Endothelial cell of umbilical vein (primary cell): ENCODE measurements around the gene ANKS1A.

Source experiments
- CTCF ChIP-seq, 2 donors: IDR thresholded peaks; 1 replicate in 1 of 2; 2 replicates in 1 of 2; pipeline ENCODE4 v1.5.1; 2011; ENCODE audit warnings: low read length in 2 of 2, mild to moderate bottlenecking in 2 of 2, moderate library complexity in 2 of 2, control low read depth in 1 of 2, inconsistent platforms in 1 of 2, low read depth in 1 of 2; ENCODE audit not compliant: insufficient read depth in 1 of 2; ENCODE audit errors: extremely low read depth in 1 of 2
- EZH2 ChIP-seq: IDR thresholded peaks from 2 replicates; pipeline ENCODE4 v1.6.1; 2012; ENCODE audit warnings: borderline replicate concordance, low read depth, mild to moderate bottlenecking, moderate library complexity, low read length, inconsistent platforms; ENCODE audit not compliant: severe bottlenecking
- FOS ChIP-seq: IDR thresholded peaks from 2 replicates; pipeline ENCODE4 v1.6.1; 2011; ENCODE audit warnings: mild to moderate bottlenecking, low read length, moderate library complexity, borderline replicate concordance; ENCODE audit not compliant: insufficient read depth
- GATA2 ChIP-seq: IDR thresholded peaks from 2 replicates; pipeline ENCODE4 v1.7.0; 2011; ENCODE audit warnings: low read depth, mild to moderate bottlenecking, moderate library complexity, mixed read lengths, low read length; ENCODE audit not compliant: insufficient read length, insufficient read depth
- MAX ChIP-seq: IDR thresholded peaks from 2 replicates; pipeline ENCODE4 v1.6.1; 2011; ENCODE audit not compliant: insufficient read depth, insufficient read length
- POLR2A ChIP-seq: IDR thresholded peaks from 2 replicates; pipeline ENCODE4 v1.6.1; 2012; ENCODE audit warnings: low read depth, mild to moderate bottlenecking, control low read depth, low read length
- POLR2AphosphoS5 ChIP-seq: IDR thresholded peaks from 2 replicates; pipeline ENCODE4 v1.6.1; 2012; ENCODE audit warnings: low read depth, mild to moderate bottlenecking, control low read depth, low read length, moderate library complexity; ENCODE audit not compliant: insufficient read depth

DNA sequence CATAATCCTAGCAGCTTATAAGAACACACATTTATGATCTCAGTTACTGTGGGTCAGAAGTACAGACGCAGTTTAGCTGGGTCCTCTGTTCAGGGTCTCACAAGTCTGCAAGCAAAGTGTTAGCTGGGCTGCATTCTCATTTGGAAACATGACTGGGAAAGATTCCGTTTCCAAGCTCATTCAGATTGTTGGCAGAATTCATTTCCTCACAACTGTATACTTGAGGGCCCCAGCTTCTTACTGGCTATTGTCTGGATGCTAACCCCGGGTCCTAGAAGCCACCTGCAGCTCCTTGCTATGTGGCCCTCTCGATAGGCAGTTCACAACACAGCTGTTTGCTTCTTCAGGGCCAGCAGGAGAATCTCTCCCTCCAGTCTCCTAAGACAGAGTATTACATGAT, 239.0 kb downstream of the ANKS1A start:
- TF ChIP-seq CTCF (IDR thresholded peaks at IDR 0.05; ENCODE audit: extremely low read depth in 1 of 2, insufficient read depth in 1 of 2, low read depth in 1 of 2, low read length in 2 of 2) (no peak), POLR2A (no peak), POLR2AphosphoS5 (no peak), MAX (no peak), GATA2 (no peak), EZH2 (no peak), FOS (no peak)
